HG02981 (cell line): ENCODE data around the gene IL1RN.

Experiments used
- ATAC-seq: cut with Tn5 transposase; IDR thresholded peaks from one replicate; pipeline ENCODE4 v1.9.1; 2021; ENCODE audit warnings: mild to moderate bottlenecking, moderate library complexity; ENCODE audit not compliant: unreplicated experiment

The IL1RN gene

GRCh38 chr2:113172721-113173541, 45.5 kb downstream of the IL1RN start:
- ATAC-seq = no peak

- peak; percentile 78 for ATAC-seq
Measured at GRCh38 chr2:113173542-113174375, 46.4 kb downstream of the IL1RN start, which contains the start of gene PSD4. Gene PSD4 (plus strand): TSS chr2:113173971. CDS start chr2:113182457, 8,486 bp downstream.

GRCh38 chr2:113174376-113174750, 47.0 kb downstream of the IL1RN start:
- ATAC-seq = no peak

GRCh38 chr2:113175042-113175628, 47.7 kb downstream of the IL1RN start:
- peak; percentile 69 for ATAC-seq

GRCh38 chr2:113175736-113176695, 48.6 kb downstream of the IL1RN start:
- ATAC-seq = no peak

- no peak for ATAC-seq
Measured at GRCh38 chr2:113176696-113177355, 49.4 kb downstream of the IL1RN start.

- ATAC-seq = no peak
Measured at GRCh38 chr2:113178069-113178746, 50.8 kb downstream of the IL1RN start.

- ATAC-seq = no peak
Measured at GRCh38 chr2:113178891-113179290, 51.5 kb downstream of the IL1RN start.

- no peak for ATAC-seq
Measured at GRCh38 chr2:113179446-113180045, 52.1 kb downstream of the IL1RN start.

GRCh38 chr2:113180131-113180946, 52.9 kb downstream of the IL1RN start:
- no peak for ATAC-seq

- no peak for ATAC-seq
Measured at GRCh38 chr2:113181258-113182051, 54.1 kb downstream of the IL1RN start.

- ATAC-seq = no peak
Measured at GRCh38 chr2:113182471-113183260, 55.3 kb downstream of the IL1RN start.

- ATAC-seq = no peak
Measured at GRCh38 chr2:113183264-113183663, 55.9 kb downstream of the IL1RN start.
